Activated T-helper 1 cell treated with anti-CD3 and anti-CD28 coated beads, Interleukin-12 subunit alpha, Interleukin-12 subunit beta, Interleukin-2, Interleukin-4 antibody, amounts not matched to agents 30 ng/mL and 10 ng/mL and 1 ng/mL, durations not matched to agents 14 hours and 24 hours and 36 hours (primary cell): Measurements from ENCODE around the gene TENT4A. TPM values are rescaled to one million over a fixed set of nuclear protein-coding genes. Genes with fewer than 3 reads are reported as not detected.

Experiments
- DNase-seq: peaks from one replicate; pipeline ENCODE4 v3.0.0; 2021; ENCODE audit warnings: low spot score
- H3K27ac Mint-ChIP-seq: one replicate; pipeline ENCODE4 v1.8.0; 2021; ENCODE audit warnings: mild to moderate bottlenecking, mixed read lengths
- H3K27me3 Mint-ChIP-seq: one replicate; pipeline ENCODE4 v1.8.0; 2022; ENCODE audit warnings: mild to moderate bottlenecking, moderate library complexity, mixed read lengths; ENCODE audit not compliant: insufficient read depth
- H3K36me3 Mint-ChIP-seq: one replicate; pipeline ENCODE4 v1.8.0; 2021; ENCODE audit warnings: low read depth, mixed read lengths
- H3K4me1 Mint-ChIP-seq: one replicate; pipeline ENCODE4 v1.8.0; 2021; ENCODE audit warnings: low read depth, mixed read lengths
- H3K4me3 Mint-ChIP-seq: one replicate; pipeline ENCODE4 v1.8.0; 2021; ENCODE audit warnings: mild to moderate bottlenecking, moderate library complexity, mixed read lengths
- H3K9me3 Mint-ChIP-seq: one replicate; pipeline ENCODE4 v1.8.0; 2021; ENCODE audit warnings: mixed read lengths
- intact Hi-C: fragments of 100-400 bp; cut with micrococcal nuclease; formaldehyde crosslinking; loops from one replicate; pipeline ENCODE4 v1.15.1; 2024
- total RNA-seq: library from RNA; stranded (reverse); gene quantifications from 2 replicates; pipeline ENCODE4 v1.2.3, GENCODE V29; 2022

The TENT4A gene
- total RNA-seq, 1 donor from 2014 or later = 42.3 TPM

GRCh38 chr5:6731465-6732237, 18.4 kb downstream of the TENT4A start:
- H3K36me3 Mint-ChIP-seq = peaks cover 17% of the 10 kb centered on the region
- H3K27me3 Mint-ChIP-seq = no peaks in the 10 kb centered on the region
- H3K27ac Mint-ChIP-seq = no peak overlapping the region
- H3K4me1 Mint-ChIP-seq = peaks cover 84% of the 10 kb centered on the region
- H3K9me3 Mint-ChIP-seq = no peaks in the 10 kb centered on the region
- DNase-seq = no peak
- intact Hi-C loops = no loop called here
- H3K4me3 Mint-ChIP-seq = no peak overlapping the region

- Mint-ChIP-seq H3K36me3 (peaks cover 27% of the 10 kb centered on the region), H3K4me3 (no peak overlapping the region), H3K27ac (peak overlapping the region; percentile 18), H3K9me3 (no peaks in the 10 kb centered on the region), H3K4me1 (peaks cover 82% of the 10 kb centered on the region), H3K27me3 (no peaks in the 10 kb centered on the region)
- intact Hi-C loops = no loop called here
- DNase-seq = no peak
Measured at GRCh38 chr5:6732634-6733410, 19.6 kb downstream of the TENT4A start.

- H3K4me1 Mint-ChIP-seq = peaks cover 83% of the 10 kb centered on the region
- intact Hi-C loops = no loop called here
- no peak for DNase-seq
- H3K27me3 Mint-ChIP-seq = no peaks in the 10 kb centered on the region
- no peak overlapping the region for H3K4me3 Mint-ChIP-seq
- H3K9me3 Mint-ChIP-seq = no peaks in the 10 kb centered on the region
- H3K36me3 Mint-ChIP-seq = peaks cover 30% of the 10 kb centered on the region
- peak overlapping the region; percentile 18 for H3K27ac Mint-ChIP-seq
Measured at GRCh38 chr5:6733411-6734242, 20.4 kb downstream of the TENT4A start.

- Mint-ChIP-seq H3K36me3 (peaks cover 33% of the 10 kb centered on the region), H3K4me3 (no peak overlapping the region), H3K27ac (no peak overlapping the region), H3K4me1 (peaks cover 81% of the 10 kb centered on the region), H3K27me3 (no peaks in the 10 kb centered on the region), H3K9me3 (no peaks in the 10 kb centered on the region)
- intact Hi-C loops = no loop called here
- DNase-seq = no peak
Measured at GRCh38 chr5:6734243-6734700, 21.0 kb downstream of the TENT4A start.

GRCh38 chr5:6734781-6735180, 21.5 kb downstream of the TENT4A start:
- H3K36me3 Mint-ChIP-seq = peaks cover 36% of the 10 kb centered on the region
- intact Hi-C loops = loop anchor here (5.0 kb wide), 1 partner anchor 93 kb away; no protein-coding TSS in a partner anchor
- no peaks in the 10 kb centered on the region for H3K27me3 Mint-ChIP-seq
- DNase-seq = no peak
- peaks cover 76% of the 10 kb centered on the region for H3K4me1 Mint-ChIP-seq
- no peak overlapping the region for H3K4me3 Mint-ChIP-seq
- no peaks in the 10 kb centered on the region for H3K9me3 Mint-ChIP-seq
- peak overlapping the region; percentile 64 for H3K27ac Mint-ChIP-seq

- Mint-ChIP-seq H3K4me1 (peaks cover 72% of the 10 kb centered on the region), H3K27me3 (no peaks in the 10 kb centered on the region), H3K4me3 (no peak overlapping the region), H3K36me3 (peaks cover 40% of the 10 kb centered on the region), H3K27ac (peak overlapping the region; percentile 94), H3K9me3 (no peaks in the 10 kb centered on the region)
- intact Hi-C loops = loop anchor here (5.0 kb wide), 1 partner anchor 91 kb away; no protein-coding TSS in a partner anchor
- no peak for DNase-seq
Measured at GRCh38 chr5:6736106-6736505, 22.9 kb downstream of the TENT4A start.

GRCh38 chr5:6736524-6737042, 23.4 kb downstream of the TENT4A start:
- H3K27me3 Mint-ChIP-seq = no peaks in the 10 kb centered on the region
- intact Hi-C loops = loop anchor here (1.0 to 5.0 kb wide), 2 partner anchors 23 to 91 kb away; partner anchors contain the start of gene TENT4A
- H3K4me1 Mint-ChIP-seq = peaks cover 67% of the 10 kb centered on the region
- peaks cover 40% of the 10 kb centered on the region for H3K36me3 Mint-ChIP-seq
- H3K4me3 Mint-ChIP-seq = peak overlapping the region; percentile 61
- peak overlapping the region; percentile 94 for H3K27ac Mint-ChIP-seq
- no peak for DNase-seq
- no peaks in the 10 kb centered on the region for H3K9me3 Mint-ChIP-seq

GRCh38 chr5:6737043-6737941, 24.1 kb downstream of the TENT4A start:
- Mint-ChIP-seq H3K9me3 (no peaks in the 10 kb centered on the region), H3K4me1 (peaks cover 61% of the 10 kb centered on the region), H3K4me3 (peak overlapping the region; percentile 61), H3K27ac (peak overlapping the region; percentile 94), H3K36me3 (peaks cover 39% of the 10 kb centered on the region), H3K27me3 (no peaks in the 10 kb centered on the region)
- no peak for DNase-seq
- intact Hi-C loops = loop anchor here (1.0 to 5.0 kb wide), 2 partner anchors 24 to 90 kb away; partner anchors contain the start of gene TENT4A

GRCh38 chr5:6739603-6740002, 26.4 kb downstream of the TENT4A start:
- Mint-ChIP-seq H3K27me3 (no peaks in the 10 kb centered on the region), H3K4me1 (peaks cover 44% of the 10 kb centered on the region), H3K9me3 (no peaks in the 10 kb centered on the region), H3K27ac (no peak overlapping the region), H3K4me3 (no peak overlapping the region), H3K36me3 (peaks cover 40% of the 10 kb centered on the region)
- intact Hi-C loops = loop anchor here (5.0 kb wide), 1 partner anchor 88 kb away; no protein-coding TSS in a partner anchor
- no peak for DNase-seq

- peak overlapping the region; percentile 35 for H3K27ac Mint-ChIP-seq
- peaks cover 40% of the 10 kb centered on the region for H3K36me3 Mint-ChIP-seq
- DNase-seq = no peak
- no peaks in the 10 kb centered on the region for H3K27me3 Mint-ChIP-seq
- H3K4me1 Mint-ChIP-seq = peaks cover 33% of the 10 kb centered on the region
- intact Hi-C loops = no loop called here
- no peaks in the 10 kb centered on the region for H3K9me3 Mint-ChIP-seq
- H3K4me3 Mint-ChIP-seq = no peak overlapping the region
Measured at GRCh38 chr5:6740586-6741150, 27.4 kb downstream of the TENT4A start.

- Mint-ChIP-seq H3K27ac (no peak overlapping the region), H3K9me3 (no peaks in the 10 kb centered on the region), H3K27me3 (no peaks in the 10 kb centered on the region), H3K36me3 (peaks cover 35% of the 10 kb centered on the region), H3K4me1 (peaks cover 20% of the 10 kb centered on the region), H3K4me3 (no peak overlapping the region)
- intact Hi-C loops = no loop called here
- DNase-seq = no peak
Measured at GRCh38 chr5:6742081-6742758, 29.0 kb downstream of the TENT4A start.
